Measurements from ENCODE around the gene COL3A1.

Gene COL3A1

GRCh38 chr2:188976545-188977268, 2.5 kb downstream of the COL3A1 start:
- DNase-seq: no peak

- no peak for DNase-seq
These were observed 3.1 kb downstream of the COL3A1 start for GRCh38 chr2:188977317-188977716.

- DNase-seq: no peak
These were observed 4.3 kb downstream of the COL3A1 start for GRCh38 chr2:188978291-188979081.

- no peak for DNase-seq
These were observed 5.3 kb downstream of the COL3A1 start for GRCh38 chr2:188979187-188980114.

GRCh38 chr2:188983427-188984064, 9.4 kb downstream of the COL3A1 start:
- no peak for DNase-seq

- no peak for DNase-seq
These were observed 9.9 kb downstream of the COL3A1 start for GRCh38 chr2:188984065-188984491.

GRCh38 chr2:188984680-188985079, 10.5 kb downstream of the COL3A1 start:
- DNase-seq: no peak

- no peak for DNase-seq
These were observed 12.7 kb downstream of the COL3A1 start for GRCh38 chr2:188986839-188987238.

GRCh38 chr2:188993247-188993646, 19.1 kb downstream of the COL3A1 start:
- no peak for DNase-seq

- no peak for DNase-seq
These were observed 23.1 kb downstream of the COL3A1 start for GRCh38 chr2:188997263-188997662.

- DNase-seq: no peak
These were observed 26.0 kb downstream of the COL3A1 start for GRCh38 chr2:189000221-189000620.

GRCh38 chr2:189002079-189002478, 27.9 kb downstream of the COL3A1 start:
- DNase-seq: no peak

GRCh38 chr2:189008555-189009262, 34.5 kb downstream of the COL3A1 start:
- DNase-seq: no peak

- DNase-seq: no peak
These were observed 36.4 kb downstream of the COL3A1 start for GRCh38 chr2:189010536-189010935.

- no peak for DNase-seq
These were observed 38.2 kb downstream of the COL3A1 start for GRCh38 chr2:189012351-189012750.

- DNase-seq: no peak
These were observed 38.9 kb downstream of the COL3A1 start for GRCh38 chr2:189013031-189013430.

- no peak for DNase-seq
These were observed 39.7 kb downstream of the COL3A1 start for GRCh38 chr2:189013671-189014448.

GRCh38 chr2:189014449-189015138, 40.4 kb downstream of the COL3A1 start:
- DNase-seq: no peak

- DNase-seq: no peak
These were observed 41.2 kb downstream of the COL3A1 start for GRCh38 chr2:189015359-189015758.

GRCh38 chr2:189016311-189016861, 42.2 kb downstream of the COL3A1 start:
- no peak for DNase-seq
